Psoas muscle (tissue), 8 donors: ENCODE measurements around the gene HMCES. TPM values are rescaled to one million over a fixed set of nuclear protein-coding genes. Genes with fewer than 3 reads are reported as not detected.
A peak's percentile ranks its signal among the peaks of the same experiment; 100 is the strongest.

Experiments used
- ATAC-seq, 4 donors: fragments of 200-7000 bp; cut with Tn5 transposase; one replicate each; pipeline ENCODE4 v1.9.1; 2020; ENCODE audit warnings: moderate library complexity in 3 of 4, mild to moderate bottlenecking in 2 of 4
- DNase-seq, 2 donors: peaks; one replicate each; pipeline ENCODE4 v3.0.0-alpha.2; 2020
- H3K27ac ChIP-seq: fragments of 200-600 bp; one replicate; pipeline ENCODE4 v1.8.0; 2022
- H3K27me3 ChIP-seq, 3 donors: fragments of 200-600 bp in 1 of 3; one replicate each; pipeline versions ENCODE4 v1.6.1 to v1.8.0; 2013 to 2022; ENCODE audit warnings: low read length in 2 of 3, mild to moderate bottlenecking in 2 of 3, moderate library complexity in 1 of 3; ENCODE audit not compliant: insufficient read depth in 3 of 3
- H3K36me3 ChIP-seq, 2 donors: fragments of 200-600 bp in 1 of 2; one replicate each; pipeline versions ENCODE4 v1.6.1 to v1.8.0; 2013 to 2022; ENCODE audit warnings: low read depth in 1 of 2, mild to moderate bottlenecking in 1 of 2, moderate library complexity in 1 of 2; ENCODE audit not compliant: insufficient read depth in 1 of 2
- H3K4me1 ChIP-seq: fragments of 200-600 bp; one replicate; pipeline ENCODE4 v1.8.0; 2022
- H3K4me3 ChIP-seq: fragments of 200-600 bp; one replicate; pipeline ENCODE4 v1.8.0; 2022; ENCODE audit warnings: mild to moderate bottlenecking
- H3K9me3 ChIP-seq: fragments of 200-600 bp; one replicate; pipeline ENCODE4 v1.8.0; 2022
- WGBS, 3 donors: extraction: QIAGEN DNeasy Blood & Tissue Kit; methylation state at CpG; one replicate each; pipeline versions ENCODE4 v1.1.6 to v1.1.7; 2013; 5-methylcytosine and 5-hydroxymethylcytosine counted together
- intact Hi-C, 2 donors: fragments of 100-400 bp; cut with DNase I; formaldehyde crosslinking; loops; one replicate each; pipeline versions ENCODE4 v1.11.0 to v1.14.2; 2022
- polyA plus RNA-seq, 3 donors: library from polyadenylated mRNA; stranded (reverse); fragments of 200-250 nt; gene quantifications; one replicate each; pipeline ENCODE4 v1.2.3, GENCODE V29; 2013
- total RNA-seq, 4 donors: library from RNA; stranded (reverse); fragmentation: NEBNext Ultra II Directional in 2 of 4; extraction: Animal tissue kit (Norgen Biotek cat#: 25700) in 2 of 4; gene quantifications; one replicate each; pipeline versions ENCODE4 v1.2.1 to v1.2.4, GENCODE V29; 2021 to 2023
- TF ChIP-seq, protein P1 (sequence below): fragments of 200-600 bp; IDR thresholded peaks from one replicate; pipeline ENCODE4 v1.8.0; 2022; ENCODE audit warnings: antibody characterized with exemption
- donor health status: healthy with polysubstance abuse.
- donor health status: DM: no; HTN: no; CAD: no; lungs with moderate emphysema.
- donor health status: Bipolar disorder and iron deficiency.
- donor health status: healthy.
- donor health status: DM: yes; HTN: yes; CAD: no.
- donor health status: DM: no; HTN: no; CAD: no.
- donor health status: DM: no; HTN: no; CAD: no.
- donor health status: DM: yes; HTN: yes; CAD: no.

The HMCES gene
- total and polyA plus RNA-seq, 7 donors: 32.6 to 37.4 (median 35.7) TPM

DNA sequence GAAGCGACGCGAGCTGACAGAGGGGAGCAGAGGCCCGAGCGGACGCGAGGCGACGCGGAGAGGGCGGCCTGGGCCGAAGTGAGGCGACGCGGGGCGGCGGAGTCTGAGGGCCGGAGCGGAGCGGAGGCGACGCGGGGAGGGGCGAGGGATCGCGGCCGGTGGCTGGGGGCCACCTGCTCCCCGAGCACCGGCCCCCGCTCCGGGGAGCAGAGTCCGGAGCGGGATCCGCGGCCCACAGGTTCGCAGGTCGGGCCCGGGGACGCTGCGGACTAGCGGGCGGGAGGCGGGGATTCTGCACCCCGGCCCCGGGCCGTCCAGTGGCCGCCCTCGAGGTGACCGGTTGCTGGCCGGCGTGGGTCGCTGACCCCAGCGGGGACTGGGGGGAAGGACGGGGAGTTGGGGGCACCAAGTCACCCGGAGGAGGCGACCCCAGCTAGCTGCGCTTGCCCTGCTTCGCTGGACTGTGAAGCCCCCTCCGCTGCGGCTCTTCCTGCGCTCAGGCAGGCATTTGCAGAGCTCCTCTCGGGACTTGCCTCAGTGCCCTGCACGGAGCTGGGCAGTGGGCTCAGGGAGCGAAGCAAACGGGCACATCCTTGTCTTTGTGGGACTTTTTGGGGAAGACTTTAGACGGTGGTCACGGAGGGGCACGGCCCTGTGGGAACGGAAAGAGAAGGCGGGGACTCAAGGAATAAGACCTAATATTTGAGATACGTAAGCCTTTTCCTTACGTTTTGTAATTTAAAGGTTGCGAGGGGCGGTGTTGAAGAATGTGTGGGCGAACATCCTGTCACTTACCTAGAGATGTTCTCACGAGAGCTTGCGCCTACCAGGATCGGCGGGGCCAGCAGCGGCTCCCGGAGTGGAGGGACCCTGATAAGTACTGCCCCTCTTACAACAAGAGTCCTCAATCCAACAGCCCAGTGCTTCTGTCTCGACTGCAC lies 566 bp downstream of the HMCES start:
- Histone ChIP-seq H3K36me3 (peaks cover 6 to 46% of the 10 kb centered on the region in 2 donors), H3K27me3 (no peaks in the 10 kb centered on the region), H3K9me3 (no peaks in the 10 kb centered on the region), H3K4me1 (peaks cover 18% of the 10 kb centered on the region), H3K27ac (peak overlapping the region; percentile 91), H3K4me3 (peak overlapping the region; percentile 92)
- DNase-seq (peak; percentile 52 to 67), ATAC-seq (peak; percentile 53 to 70 (median 60))
- TF ChIP-seq, protein P1, sequence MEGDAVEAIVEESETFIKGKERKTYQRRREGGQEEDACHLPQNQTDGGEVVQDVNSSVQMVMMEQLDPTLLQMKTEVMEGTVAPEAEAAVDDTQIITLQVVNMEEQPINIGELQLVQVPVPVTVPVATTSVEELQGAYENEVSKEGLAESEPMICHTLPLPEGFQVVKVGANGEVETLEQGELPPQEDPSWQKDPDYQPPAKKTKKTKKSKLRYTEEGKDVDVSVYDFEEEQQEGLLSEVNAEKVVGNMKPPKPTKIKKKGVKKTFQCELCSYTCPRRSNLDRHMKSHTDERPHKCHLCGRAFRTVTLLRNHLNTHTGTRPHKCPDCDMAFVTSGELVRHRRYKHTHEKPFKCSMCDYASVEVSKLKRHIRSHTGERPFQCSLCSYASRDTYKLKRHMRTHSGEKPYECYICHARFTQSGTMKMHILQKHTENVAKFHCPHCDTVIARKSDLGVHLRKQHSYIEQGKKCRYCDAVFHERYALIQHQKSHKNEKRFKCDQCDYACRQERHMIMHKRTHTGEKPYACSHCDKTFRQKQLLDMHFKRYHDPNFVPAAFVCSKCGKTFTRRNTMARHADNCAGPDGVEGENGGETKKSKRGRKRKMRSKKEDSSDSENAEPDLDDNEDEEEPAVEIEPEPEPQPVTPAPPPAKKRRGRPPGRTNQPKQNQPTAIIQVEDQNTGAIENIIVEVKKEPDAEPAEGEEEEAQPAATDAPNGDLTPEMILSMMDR: no peak
- 3 to 13% (median 6%) methylated on average over 31 to 82 of the region's 82 CpGs for whole genome bisulfite sequencing, 3 donors
- intact Hi-C loops: loop anchor here in 1 of 2 donors (10.0 kb wide), 1 partner anchor 384 kb away; no protein-coding TSS in a partner anchor

DNA sequence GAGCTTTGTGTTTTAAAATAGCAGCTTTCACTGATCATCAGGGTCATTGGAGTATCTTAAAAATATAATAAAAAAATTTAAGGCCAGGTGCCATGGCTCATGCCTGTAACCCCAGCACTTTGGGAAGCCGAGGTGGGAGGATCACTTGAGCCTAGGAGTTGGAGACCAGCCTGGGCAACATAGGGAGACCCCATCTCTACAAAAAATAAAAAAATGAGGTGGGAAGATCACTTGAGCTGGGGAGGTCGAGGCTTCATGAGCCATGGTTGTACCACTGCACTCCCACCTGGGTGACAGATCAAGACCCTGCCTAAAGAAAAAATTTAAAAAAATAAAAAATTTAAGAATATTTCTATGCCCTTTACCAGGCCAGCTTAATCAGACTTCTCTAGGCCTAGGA lies 1.5 kb downstream of the HMCES start:
- Histone ChIP-seq H3K4me3 (peak overlapping the region; percentile 92), H3K4me1 (peaks cover 18% of the 10 kb centered on the region), H3K27me3 (no peaks in the 10 kb centered on the region), H3K27ac (no peak overlapping the region), H3K36me3 (peaks cover 3 to 37% of the 10 kb centered on the region in 2 donors), H3K9me3 (no peaks in the 10 kb centered on the region)
- WGBS, 3 donors: 65 to 82% (median 78%) methylated on average over 2 of the region's 2 CpGs
- ATAC-seq: no peak
- intact Hi-C loops: no loop called here
- no peak for DNase-seq
- TF ChIP-seq, protein P1: no peak

DNA sequence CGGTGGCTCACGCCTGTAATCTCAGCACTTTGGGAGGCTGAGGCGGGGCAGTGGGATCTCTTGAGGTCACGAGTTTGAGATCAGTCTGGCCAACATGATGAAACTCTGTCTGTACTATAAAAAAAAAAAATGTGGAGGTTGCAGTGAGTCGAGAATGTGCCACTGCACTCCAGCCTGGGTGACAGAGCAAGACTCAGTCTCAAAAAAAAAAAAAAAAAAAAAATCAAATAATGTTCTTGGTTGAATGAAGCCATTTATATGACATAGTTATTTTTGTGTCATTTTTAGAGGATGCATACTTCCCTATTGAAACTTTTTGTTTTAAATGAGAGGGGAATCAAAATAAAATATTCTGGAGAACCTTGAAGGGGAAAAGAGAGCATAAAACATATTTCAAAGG lies 3.1 kb downstream of the HMCES start:
- 70 to 81% (median 72%) methylated on average over 5 of the region's 5 CpGs for WGBS, 3 donors
- ATAC-seq: no peak

DNA sequence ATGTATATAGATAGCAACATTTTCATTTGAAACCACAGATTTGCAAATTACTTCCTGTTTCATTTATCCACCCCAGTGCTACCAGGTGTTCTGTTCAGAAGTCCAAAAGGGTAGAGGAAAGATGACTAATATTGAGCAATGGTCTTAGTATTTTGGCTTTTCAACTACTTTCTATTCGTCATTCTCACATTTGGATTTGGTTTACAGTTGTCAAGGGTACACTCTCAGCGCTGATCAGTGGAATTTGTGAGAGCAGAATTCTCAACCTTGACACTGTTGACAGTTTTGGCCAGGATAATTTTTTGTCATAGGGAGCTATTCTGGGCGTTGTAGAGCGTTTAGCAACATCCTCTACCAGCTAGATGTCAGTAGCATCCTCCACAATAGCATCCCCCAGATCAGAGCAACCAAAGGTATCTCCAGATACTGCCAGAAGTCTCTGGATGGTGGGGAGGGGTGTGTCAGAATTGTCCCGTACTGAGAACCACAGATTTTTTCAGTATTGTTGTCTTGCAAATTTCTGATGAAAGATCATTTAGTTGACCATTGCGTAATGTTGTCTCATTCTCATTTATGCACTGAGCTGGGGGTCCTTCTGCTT lies 4.2 kb downstream of the HMCES start:
- H3K27ac ChIP-seq: no peak overlapping the region
- no peak for ATAC-seq
- 52 to 82% (median 77%) methylated on average over 6 of the region's 6 CpGs for WGBS, 3 donors
- intact Hi-C loops: no loop called here
- peaks cover 18% of the 10 kb centered on the region for H3K4me1 ChIP-seq
- no peak for DNase-seq
- TF ChIP-seq, protein P1: no peak
- H3K4me3 ChIP-seq: no peak overlapping the region
- no peaks in the 10 kb centered on the region for H3K27me3 ChIP-seq
- H3K36me3 ChIP-seq: peaks cover 0 to 18% of the 10 kb centered on the region in 2 donors
- no peaks in the 10 kb centered on the region for H3K9me3 ChIP-seq

More for the DNA sequence above, 3.1 kb downstream of the HMCES start:
- no peaks in the 10 kb centered on the region for H3K9me3 ChIP-seq
- TF ChIP-seq, protein P1: no peak
- H3K36me3 ChIP-seq: peaks cover 3 to 22% of the 10 kb centered on the region in 2 donors
- no peak overlapping the region for H3K4me3 ChIP-seq
- no peaks in the 10 kb centered on the region for H3K27me3 ChIP-seq
- H3K4me1 ChIP-seq: peaks cover 18% of the 10 kb centered on the region
- DNase-seq: no peak
- intact Hi-C loops: no loop called here
- no peak overlapping the region for H3K27ac ChIP-seq
